HG02885 (cell line): ENCODE data around the gene ALDH1L1.
"Not testable (repeated sequence)": the region's sequence is repeated elsewhere in the genome, so short reads cannot be mapped to it uniquely, and the experiment has no call there.

ENCODE experiments used
- ATAC-seq: cut with Tn5 transposase; IDR thresholded peaks from one replicate; pipeline ENCODE4 v1.9.1; 2021; ENCODE audit warnings: mild to moderate bottlenecking; ENCODE audit not compliant: unreplicated experiment, poor library complexity

Gene ALDH1L1

GRCh38 chr3:126087552-126088175, 92.7 kb downstream of the ALDH1L1 start:
- ATAC-seq: no peak

GRCh38 chr3:126085841-126086240, 94.5 kb downstream of the ALDH1L1 start:
- no peak for ATAC-seq

- ATAC-seq: no peak
Measured at GRCh38 chr3:126085276-126085675, 95.1 kb downstream of the ALDH1L1 start.

- no peak for ATAC-seq
Measured at GRCh38 chr3:126084768-126085180, 95.6 kb downstream of the ALDH1L1 start.

GRCh38 chr3:126083913-126084767, 96.2 kb downstream of the ALDH1L1 start, which contains the start of gene SLC41A3:
Gene SLC41A3, minus strand, starts transcription at chr3:126084124. Its CDS starts 15,905 bp downstream, at chr3:126068219.
- ATAC-seq: peak; percentile 97

GRCh38 chr3:126083511-126083912, 96.9 kb downstream of the ALDH1L1 start:
- peak; percentile 35 for ATAC-seq

GRCh38 chr3:126083138-126083445, 97.3 kb downstream of the ALDH1L1 start:
- ATAC-seq: no peak

GRCh38 chr3:126082362-126083137, 97.8 kb downstream of the ALDH1L1 start:
- no peak for ATAC-seq

- ATAC-seq: no peak
Measured at GRCh38 chr3:126081618-126082361, 98.6 kb downstream of the ALDH1L1 start.

GRCh38 chr3:126080970-126081369, 99.4 kb downstream of the ALDH1L1 start:
- no peak for ATAC-seq

GRCh38 chr3:126078866-126079265, 101.5 kb downstream of the ALDH1L1 start:
- ATAC-seq: no peak

- no peak for ATAC-seq
Measured at GRCh38 chr3:126077754-126078153, 102.6 kb downstream of the ALDH1L1 start.

GRCh38 chr3:126076140-126076539, 104.2 kb downstream of the ALDH1L1 start:
- no peak for ATAC-seq

- no peak for ATAC-seq
Measured at GRCh38 chr3:126070146-126070545, 110.2 kb downstream of the ALDH1L1 start.

GRCh38 chr3:126067959-126068358, 112.4 kb downstream of the ALDH1L1 start:
- ATAC-seq: no peak

GRCh38 chr3:126066676-126067075, 113.7 kb downstream of the ALDH1L1 start:
- not testable (repeated sequence) for ATAC-seq

GRCh38 chr3:126065876-126066275, 114.5 kb downstream of the ALDH1L1 start:
- ATAC-seq: no peak

GRCh38 chr3:126064627-126065258, 115.6 kb downstream of the ALDH1L1 start:
- no peak for ATAC-seq

- no peak for ATAC-seq
Measured at GRCh38 chr3:126063358-126063965, 116.9 kb downstream of the ALDH1L1 start.
